Mononuclear cell (primary cell): ENCODE measurements around the gene IPP. TPM values are rescaled to one million over a fixed set of nuclear protein-coding genes. Genes with fewer than 3 reads are reported as not detected.
"Not testable (repeated sequence)": the region's sequence is repeated elsewhere in the genome, so short reads cannot be mapped to it uniquely, and the experiment has no call there.

Experiments
- H3K27me3 ChIP-seq: 2 replicates; pipeline ENCODE4 v1.6.0; 2011; ENCODE audit warnings: low read length, control low read depth; ENCODE audit not compliant: insufficient read depth
- H3K4me1 ChIP-seq: 2 replicates; pipeline ENCODE4 v1.5.1; 2011; ENCODE audit warnings: mild to moderate bottlenecking, low read length, control low read depth; ENCODE audit not compliant: insufficient read depth
- H3K4me3 ChIP-seq: 2 replicates; pipeline ENCODE4 v1.5.1; 2011; ENCODE audit warnings: mild to moderate bottlenecking, low read length, moderate library complexity
- H3K9me3 ChIP-seq: 2 replicates; pipeline ENCODE4 v1.5.1; 2011; ENCODE audit warnings: low read depth, mild to moderate bottlenecking, control low read depth, low read length
- total RNA-seq: library from RNA; depleted of rRNA; stranded (reverse); fragments of >200 nt; gene quantifications from one replicate; pipeline ENCODE4 v1.2.3, GENCODE V29; 2012

The IPP gene
- total RNA-seq, 1 donor, result 2.4 TPM

- not testable (repeated sequence) for H3K4me1 ChIP-seq, H3K4me3 ChIP-seq, H3K27me3 ChIP-seq, H3K9me3 ChIP-seq
Observed at GRCh38 chr1:45717386-45717785, 33.1 kb downstream of the IPP start.

- Histone ChIP-seq H3K4me1 (no peaks in the 10 kb centered on the region), H3K27me3 (no peaks in the 10 kb centered on the region), H3K9me3 (no peaks in the 10 kb centered on the region), H3K4me3 (no peak overlapping the region)
Observed at GRCh38 chr1:45716700-45717099, 33.8 kb downstream of the IPP start.

DNA sequence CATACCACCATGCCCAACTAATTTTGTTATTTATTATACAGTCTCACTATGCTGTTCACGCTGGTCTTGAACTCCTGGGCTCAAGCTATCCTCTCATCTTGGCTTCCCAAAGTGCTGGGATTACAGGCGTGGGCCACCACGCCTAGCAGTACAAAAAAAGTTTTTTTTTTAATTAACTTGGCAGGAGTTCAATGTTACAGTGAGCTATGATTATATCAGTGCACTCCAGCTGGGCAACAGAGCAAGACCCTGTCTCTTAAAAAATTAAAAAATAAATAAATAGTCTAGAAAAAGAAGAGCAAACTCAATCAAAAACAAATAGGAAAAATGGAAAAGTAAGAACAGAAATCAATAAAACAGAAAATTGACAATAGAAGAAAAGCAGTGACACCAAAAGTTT lies 36.7 kb downstream of the IPP start:
- Histone ChIP-seq H3K4me1 (no peaks in the 10 kb centered on the region), H3K4me3 (no peak overlapping the region)

DNA sequence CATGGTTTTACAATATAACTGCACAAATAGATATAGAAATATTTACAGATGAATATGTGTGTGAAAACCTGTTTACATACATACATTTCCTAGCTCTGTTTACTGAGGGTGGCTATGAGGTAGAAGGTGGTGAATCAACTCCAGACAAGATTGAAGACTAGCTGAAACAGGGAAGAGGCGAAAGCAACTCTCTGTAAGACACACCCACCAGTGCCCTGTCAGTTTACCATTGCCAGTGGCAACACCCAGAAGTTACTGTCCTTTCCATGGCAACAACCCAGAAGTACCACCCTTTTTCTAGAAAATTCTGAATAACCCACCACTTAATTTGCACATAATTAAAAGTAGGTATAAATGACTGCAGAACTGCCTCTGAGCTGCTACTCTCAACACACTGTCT lies 45.8 kb downstream of the IPP start:
- H3K27me3 ChIP-seq, result no peaks in the 10 kb centered on the region
- no peaks in the 10 kb centered on the region for H3K4me1 ChIP-seq
- no peak overlapping the region for H3K4me3 ChIP-seq
- H3K9me3 ChIP-seq, result no peaks in the 10 kb centered on the region

More for the DNA sequence above, 36.7 kb downstream of the IPP start:
- H3K27me3 ChIP-seq, result no peaks in the 10 kb centered on the region
- no peaks in the 10 kb centered on the region for H3K9me3 ChIP-seq

DNA sequence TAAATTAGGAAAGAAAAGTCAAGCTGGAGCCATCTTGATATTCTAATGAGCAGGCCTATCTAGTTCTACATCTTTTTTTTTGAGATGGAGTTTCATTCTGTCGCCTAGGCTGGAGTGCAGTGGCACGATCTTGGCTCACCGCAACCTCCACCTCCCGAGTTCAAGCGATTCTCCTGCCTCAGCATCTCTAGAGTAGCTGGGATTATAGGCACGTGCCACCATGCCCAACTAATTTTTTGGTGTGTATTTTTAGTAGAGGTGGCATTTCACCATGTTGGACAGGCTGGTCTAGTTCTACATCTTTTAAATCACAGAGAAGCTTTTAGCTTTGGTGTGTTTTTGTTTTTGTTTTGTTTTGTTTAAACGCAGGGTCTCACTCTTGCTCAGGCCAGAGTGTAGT lies 55.6 kb downstream of the IPP start:
- Histone ChIP-seq H3K4me1 (peaks cover 4% of the 10 kb centered on the region), H3K9me3 (no peaks in the 10 kb centered on the region), H3K4me3 (no peak overlapping the region), H3K27me3 (no peaks in the 10 kb centered on the region)

- not testable (repeated sequence) for H3K4me3 ChIP-seq, H3K9me3 ChIP-seq, H3K27me3 ChIP-seq
- H3K4me1 ChIP-seq, result peaks cover 14% of the 10 kb centered on the region
Observed at GRCh38 chr1:45693811-45694210, 56.6 kb downstream of the IPP start.

DNA sequence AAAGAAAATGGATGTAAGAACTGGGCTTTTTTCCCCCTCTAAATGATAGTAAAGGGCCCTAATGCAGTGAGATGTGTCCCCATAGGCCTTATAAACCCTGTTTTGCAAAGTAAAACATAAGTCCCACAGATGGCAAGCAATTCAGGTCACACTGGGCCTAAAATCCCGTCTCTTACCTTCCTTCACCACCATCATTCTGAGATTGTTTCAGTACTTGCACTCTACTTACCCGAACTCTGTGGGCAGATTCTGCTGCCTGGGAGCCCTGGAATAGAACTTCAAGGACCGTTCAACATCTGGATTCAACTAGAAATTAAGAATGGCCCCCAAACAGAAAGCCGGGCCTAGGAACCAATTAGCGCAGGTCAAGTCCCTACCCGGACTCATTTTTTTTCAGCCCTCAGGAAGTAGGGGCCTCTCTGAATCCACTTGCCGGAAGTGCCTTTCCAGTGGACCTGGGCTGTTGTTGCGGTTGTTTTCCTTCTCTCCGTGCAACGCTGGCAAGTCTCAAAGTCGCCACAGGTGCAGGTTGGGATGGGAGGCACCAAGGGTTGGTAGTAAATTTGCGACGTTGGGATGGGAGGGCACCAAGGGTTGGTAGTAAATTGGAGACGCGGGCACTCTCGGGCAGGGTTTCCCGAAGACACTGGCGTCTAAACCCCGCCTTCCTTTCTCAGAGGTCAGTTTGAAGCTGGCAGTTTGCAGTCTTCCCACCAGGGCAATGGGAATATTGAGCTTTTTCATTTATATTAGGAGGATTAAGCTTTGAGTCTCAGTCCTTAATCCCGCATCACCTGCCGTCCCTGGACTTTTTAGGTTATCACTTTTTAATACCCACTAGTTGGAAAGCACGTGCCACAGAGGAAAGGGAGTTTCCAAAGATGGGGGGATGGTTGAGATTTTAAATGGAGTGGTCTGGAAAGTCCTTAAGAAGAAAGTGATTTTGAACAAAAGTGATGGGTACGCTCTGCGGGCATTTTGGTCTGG lies 62.4 kb downstream of the IPP start, which contains the start of gene TMEM69:
TSS of gene TMEM69 (plus strand) at position 428 of the 987 bp plus-strand sequence. CDS start 2,888 bp downstream, outside the sequence.
- Histone ChIP-seq H3K27me3 (no peaks in the 10 kb centered on the region), H3K9me3 (no peaks in the 10 kb centered on the region), H3K4me1 (peaks cover 38% of the 10 kb centered on the region), H3K4me3 (peak within 1 kb of the TSS; percentile 96)

- Histone ChIP-seq H3K4me1 (peaks cover 42% of the 10 kb centered on the region), H3K4me3 (peak overlapping the region; percentile 96), H3K9me3 (no peaks in the 10 kb centered on the region), H3K27me3 (no peaks in the 10 kb centered on the region)
Observed at GRCh38 chr1:45687014-45687753, 63.3 kb downstream of the IPP start.

- Histone ChIP-seq H3K4me3 (peak within 1 kb of the TSS; percentile 96), H3K27me3 (no peaks in the 10 kb centered on the region), H3K9me3 (no peaks in the 10 kb centered on the region), H3K4me1 (peaks cover 42% of the 10 kb centered on the region)
Observed at GRCh38 chr1:45686288-45687013, 64.0 kb downstream of the IPP start, which contains the start of gene GPBP1L1. GPBP1L1 (minus strand) TSS chr1:45686533; CDS start chr1:45659087, 27,446 bp downstream.

GRCh38 chr1:45686015-45686287 lies 64.5 kb downstream of the IPP start:
- H3K4me1 ChIP-seq, result peaks cover 42% of the 10 kb centered on the region
- no peaks in the 10 kb centered on the region for H3K9me3 ChIP-seq
- H3K4me3 ChIP-seq, result peak overlapping the region; percentile 96
- no peaks in the 10 kb centered on the region for H3K27me3 ChIP-seq

DNA sequence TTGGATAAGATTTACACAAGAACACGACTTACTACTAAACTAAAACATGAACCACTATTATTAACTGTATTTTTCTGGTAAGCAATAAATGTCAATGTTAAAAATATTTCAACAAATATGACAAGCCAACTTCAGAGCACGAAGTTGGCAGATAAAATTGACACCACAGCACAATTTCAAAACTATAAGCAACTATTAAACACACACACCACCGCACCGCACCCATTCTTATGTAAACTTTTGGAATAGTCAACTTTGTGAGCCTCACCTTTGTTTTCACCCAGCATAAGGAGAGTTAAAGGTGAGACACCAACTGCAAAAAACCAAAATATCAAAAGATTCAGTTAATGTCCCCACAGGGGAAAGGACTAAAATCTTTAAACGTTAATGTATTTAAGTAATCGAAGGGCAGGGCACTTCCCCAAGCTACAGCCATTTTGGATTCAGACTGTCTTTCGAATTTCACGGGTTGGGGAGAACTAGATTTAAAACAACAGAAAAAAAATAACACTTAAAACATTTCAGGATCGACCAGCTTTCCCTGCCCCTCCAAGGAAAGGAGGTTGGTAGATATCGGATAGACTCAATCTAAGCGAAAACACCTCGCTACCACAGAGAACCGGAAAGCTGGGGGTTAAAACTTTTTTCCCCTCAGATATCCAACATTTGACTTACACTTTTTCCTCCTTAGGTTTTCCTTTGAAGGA lies 65.0 kb downstream of the IPP start:
- Histone ChIP-seq H3K27me3 (no peaks in the 10 kb centered on the region), H3K4me3 (peak overlapping the region; percentile 96), H3K4me1 (peaks cover 43% of the 10 kb centered on the region), H3K9me3 (no peaks in the 10 kb centered on the region)

DNA sequence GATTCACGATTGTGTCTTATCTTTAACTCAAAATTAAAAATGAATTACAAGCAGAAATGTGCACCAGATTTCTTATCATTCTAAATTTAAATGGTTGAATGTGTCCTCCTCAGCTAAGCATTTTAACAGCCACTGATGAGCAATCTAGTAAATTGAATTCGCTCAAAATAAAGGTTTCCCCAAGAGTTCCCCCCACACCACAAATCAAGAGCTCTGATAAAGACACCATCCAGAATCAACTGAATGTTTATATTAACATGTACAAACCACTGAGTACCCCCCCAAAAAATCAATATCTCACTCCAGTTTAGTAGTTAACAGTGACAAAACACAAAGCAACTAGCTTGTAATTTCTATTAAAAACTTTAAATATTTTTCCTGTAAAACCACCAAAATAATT lies 66.1 kb downstream of the IPP start:
- H3K27me3 ChIP-seq, result no peaks in the 10 kb centered on the region
- H3K9me3 ChIP-seq, result no peaks in the 10 kb centered on the region
- no peak overlapping the region for H3K4me3 ChIP-seq
- peaks cover 44% of the 10 kb centered on the region for H3K4me1 ChIP-seq

- H3K4me1 ChIP-seq, result peaks cover 38% of the 10 kb centered on the region
- no peak overlapping the region for H3K4me3 ChIP-seq
- H3K27me3 ChIP-seq, result no peaks in the 10 kb centered on the region
- H3K9me3 ChIP-seq, result no peaks in the 10 kb centered on the region
Observed at GRCh38 chr1:45682942-45683341, 67.5 kb downstream of the IPP start.

GRCh38 chr1:45679123-45679522 lies 71.3 kb downstream of the IPP start:
- no peaks in the 10 kb centered on the region for H3K27me3 ChIP-seq
- H3K4me1 ChIP-seq, result peaks cover 41% of the 10 kb centered on the region
- no peaks in the 10 kb centered on the region for H3K9me3 ChIP-seq
- H3K4me3 ChIP-seq, result no peak overlapping the region
